ENCODE results near the gene NTN5. TPM values are rescaled to one million over a fixed set of nuclear protein-coding genes. Genes with fewer than 3 reads are reported as not detected.

Gene NTN5
- total and polyA plus RNA-seq, 12 donors, result 0.11 to 2.4 (median 0.42) TPM; not detected in 3

GRCh38 chr19:48630296-48631063 is 42.3 kb downstream of the NTN5 start:
- H3K36me3 ChIP-seq (replicated peaks in 1 of 2), result peaks cover 0 to 7% of the 10 kb centered on the region in 2 donors
- H3K4me1 ChIP-seq (replicated peaks in 1 of 2), result peaks cover 40 to 53% of the 10 kb centered on the region in 2 donors
- H3K4me3 ChIP-seq, result peak overlapping the region in 1 of 4 donors; percentile 9
- DNase-seq, result peak; percentile 81 to 96 (median 88)
- H3K27ac ChIP-seq, result peak overlapping the region; percentile 70 to 91 (median 89)
- H3K27me3 ChIP-seq, result no peaks in the 10 kb centered on the region
- TF ChIP-seq CTCF (IDR thresholded peaks at IDR 0.05), result peak in 4 of 6 experiments; percentile 1 to 25 (median 18)
- TF ChIP-seq POLR2A (IDR thresholded peaks at IDR 0.05), result peak in 1 of 2 donors; percentile 44
- 9 to 26% (median 12%) methylated on average over 19 to 47 of the region's 47 CpGs for WGBS, 4 donors
- intact Hi-C loops (cut with DNase I), result no loop called here
- no peaks in the 10 kb centered on the region for H3K9me3 ChIP-seq (replicated peaks in 1 of 3)

DNA sequence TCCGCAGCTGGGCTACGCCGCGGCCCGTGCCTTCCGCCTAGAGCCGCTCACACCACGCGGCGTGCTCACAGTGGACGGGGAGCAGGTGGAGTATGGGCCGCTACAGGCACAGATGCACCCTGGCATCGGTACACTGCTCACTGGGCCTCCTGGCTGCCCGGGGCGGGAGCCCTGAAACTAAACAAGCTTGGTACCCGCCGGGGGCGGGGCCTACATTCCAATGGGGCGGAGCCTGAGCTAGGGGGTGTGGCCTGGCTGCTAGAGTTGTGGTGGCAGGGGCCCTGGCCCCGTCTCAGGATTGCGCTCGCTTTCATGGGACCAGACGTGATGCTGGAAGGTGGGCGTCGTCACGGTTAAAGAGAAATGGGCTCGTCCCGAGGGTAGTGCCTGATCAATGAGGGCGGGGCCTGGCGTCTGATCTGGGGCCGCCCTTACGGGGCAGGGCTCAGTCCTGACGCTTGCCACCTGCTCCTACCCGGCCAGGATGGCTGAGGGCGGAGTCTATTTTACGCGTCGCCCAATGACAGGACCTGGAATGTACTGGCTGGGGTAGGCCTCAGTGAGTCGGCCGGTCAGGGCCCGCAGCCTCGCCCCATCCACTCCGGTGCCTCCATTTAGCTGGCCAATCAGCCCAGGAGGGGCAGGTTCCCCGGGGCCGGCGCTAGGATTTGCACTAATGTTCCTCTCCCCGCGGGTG is 43.1 kb downstream of the NTN5 start:
- intact Hi-C loops (cut with DNase I), result no loop called here
- DNase-seq, result peak; percentile 86 to 97 (median 95)
- Histone ChIP-seq H3K4me1 (replicated peaks in 1 of 2) (peaks cover 36 to 55% of the 10 kb centered on the region in 2 donors), H3K27ac (peak overlapping the region; percentile 70 to 91 (median 89)), H3K4me3 (no peak overlapping the region), H3K36me3 (replicated peaks in 1 of 2) (peaks cover 0 to 7% of the 10 kb centered on the region in 2 donors), H3K27me3 (no peaks in the 10 kb centered on the region), H3K9me3 (replicated peaks in 1 of 3) (no peaks in the 10 kb centered on the region)
- TF ChIP-seq POLR2A (IDR thresholded peaks at IDR 0.05) (peak in 1 of 2 donors; percentile 74), CTCF (IDR thresholded peaks at IDR 0.05) (no peak)
- 18 to 41% (median 36%) methylated on average over 17 to 48 of the region's 48 CpGs for WGBS, 4 donors

GRCh38 chr19:48629297-48629598 is 43.6 kb downstream of the NTN5 start:
- Histone ChIP-seq H3K4me3 (no peak overlapping the region), H3K27ac (peak overlapping the region in 4 of 5 donors; percentile 85 to 91 (median 90)), H3K9me3 (replicated peaks in 1 of 3) (no peaks in the 10 kb centered on the region), H3K27me3 (no peaks in the 10 kb centered on the region), H3K4me1 (replicated peaks in 1 of 2) (peaks cover 36 to 52% of the 10 kb centered on the region in 2 donors), H3K36me3 (replicated peaks in 1 of 2) (peaks cover 0 to 7% of the 10 kb centered on the region in 2 donors)
- WGBS, 4 donors, result 88 to 93% (median 89%) methylated on average over 7 to 22 of the region's 22 CpGs
- peak in 2 of 7 donors; percentile 37 to 50 for DNase-seq
- TF ChIP-seq CTCF (IDR thresholded peaks at IDR 0.05) (no peak), POLR2A (IDR thresholded peaks at IDR 0.05) (no peak)
- intact Hi-C loops (cut with DNase I), result no loop called here

DNA sequence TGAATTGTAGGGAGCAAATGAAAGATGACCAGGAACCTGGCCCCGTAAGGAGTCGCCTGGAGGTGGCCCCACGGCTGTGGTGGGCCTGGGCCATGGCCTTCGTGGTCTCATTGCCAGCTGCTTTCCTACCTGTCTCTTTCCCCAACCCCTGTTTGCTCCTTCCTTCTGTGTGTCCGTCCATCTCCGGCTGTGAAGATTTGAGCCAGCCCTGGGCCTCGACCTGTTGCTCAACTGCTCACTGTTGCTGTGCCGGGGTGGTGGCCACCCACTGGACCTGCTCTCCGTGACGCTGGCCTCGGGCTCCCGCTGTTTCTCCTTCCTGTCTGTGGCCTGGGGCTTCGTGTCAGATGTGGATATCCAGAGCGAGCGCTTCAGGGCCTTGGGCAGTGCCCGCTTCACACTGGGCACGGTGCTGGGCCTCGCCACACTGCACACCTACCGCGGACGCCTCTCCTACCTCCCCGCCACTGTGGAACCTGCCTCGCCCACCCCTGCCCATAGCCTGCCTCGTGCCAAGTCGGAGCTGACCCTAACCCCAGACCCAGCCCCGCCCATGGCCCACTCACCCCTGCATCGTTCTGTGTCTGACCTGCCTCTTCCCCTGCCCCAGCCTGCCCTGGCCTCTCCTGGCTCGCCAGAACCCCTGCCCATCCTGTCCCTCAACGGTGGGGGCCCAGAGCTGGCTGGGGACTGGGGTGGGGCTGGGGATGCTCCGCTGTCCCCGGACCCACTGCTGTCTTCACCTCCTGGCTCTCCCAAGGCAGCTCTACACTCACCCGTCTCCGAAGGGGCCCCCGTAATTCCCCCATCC is 44.1 kb downstream of the NTN5 start:
- H3K27ac ChIP-seq, result peak overlapping the region in 3 of 5 donors; percentile 89 to 91 (median 90)
- DNase-seq, result peak in 6 of 7 donors; percentile 37 to 77 (median 65)

More for the DNA sequence above, 44.1 kb downstream of the NTN5 start:
- H3K4me1 ChIP-seq (replicated peaks in 1 of 2), result peaks cover 32 to 49% of the 10 kb centered on the region in 2 donors
- no peaks in the 10 kb centered on the region for H3K9me3 ChIP-seq (replicated peaks in 1 of 3)
- 70 to 72% (median 71%) methylated on average over 15 to 34 of the region's 34 CpGs for WGBS, 4 donors
- TF ChIP-seq POLR2A (IDR thresholded peaks at IDR 0.05) (no peak), CTCF (IDR thresholded peaks at IDR 0.05) (no peak)
- no peak overlapping the region for H3K4me3 ChIP-seq
- no peaks in the 10 kb centered on the region for H3K27me3 ChIP-seq
- intact Hi-C loops (cut with DNase I), result no loop called here
- H3K36me3 ChIP-seq (replicated peaks in 1 of 2), result peaks cover 0 to 7% of the 10 kb centered on the region in 2 donors
